Skin of body (tissue), 2 donors: ENCODE measurements around the gene RSAD2. TPM values are rescaled to one million over a fixed set of nuclear protein-coding genes. Genes with fewer than 3 reads are reported as not detected.
"Not testable (repeated sequence)": the region's sequence is repeated elsewhere in the genome, so short reads cannot be mapped to it uniquely, and the experiment has no call there.

Source experiments
- DNase-seq: peaks from one replicate; lab custom pipeline; 2025; lab: John Stamatoyannopoulos, UW
- total RNA-seq: library from RNA; depleted of rRNA; stranded (reverse); fragments of >200 nt; gene quantifications from one replicate; pipeline ENCODE4 v1.2.3, GENCODE V29; 2014

Gene RSAD2
- total RNA-seq, 1 donor from 2014 or later, result 5.1 TPM

GRCh38 chr2:6926071-6926732 is 48.6 kb downstream of the RSAD2 start:
- DNase-seq, result no peak

GRCh38 chr2:6927186-6927585 is 49.6 kb downstream of the RSAD2 start:
- DNase-seq, result no peak

DNA sequence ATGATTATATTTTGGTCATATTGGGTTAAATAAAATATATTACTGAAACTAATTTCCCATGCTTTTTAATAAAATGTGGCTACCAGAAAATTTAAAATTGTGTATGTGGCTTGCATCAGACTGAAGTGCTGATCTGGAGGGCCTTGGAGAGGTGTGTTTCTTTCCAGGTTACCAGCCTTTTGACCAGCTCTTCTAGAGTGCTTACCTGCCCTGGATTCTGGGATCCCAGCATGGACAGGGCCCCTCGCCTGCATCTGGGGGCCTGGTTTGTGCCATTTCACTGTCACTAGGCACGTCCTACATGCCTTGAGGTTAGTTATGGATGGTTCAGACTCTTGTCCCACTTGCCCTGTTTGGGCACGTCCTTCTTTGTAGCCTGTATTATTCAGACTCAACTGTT is 50.2 kb downstream of the RSAD2 start:
- DNase-seq, result no peak

GRCh38 chr2:6928452-6928851 is 50.9 kb downstream of the RSAD2 start:
- DNase-seq, result no peak

DNA sequence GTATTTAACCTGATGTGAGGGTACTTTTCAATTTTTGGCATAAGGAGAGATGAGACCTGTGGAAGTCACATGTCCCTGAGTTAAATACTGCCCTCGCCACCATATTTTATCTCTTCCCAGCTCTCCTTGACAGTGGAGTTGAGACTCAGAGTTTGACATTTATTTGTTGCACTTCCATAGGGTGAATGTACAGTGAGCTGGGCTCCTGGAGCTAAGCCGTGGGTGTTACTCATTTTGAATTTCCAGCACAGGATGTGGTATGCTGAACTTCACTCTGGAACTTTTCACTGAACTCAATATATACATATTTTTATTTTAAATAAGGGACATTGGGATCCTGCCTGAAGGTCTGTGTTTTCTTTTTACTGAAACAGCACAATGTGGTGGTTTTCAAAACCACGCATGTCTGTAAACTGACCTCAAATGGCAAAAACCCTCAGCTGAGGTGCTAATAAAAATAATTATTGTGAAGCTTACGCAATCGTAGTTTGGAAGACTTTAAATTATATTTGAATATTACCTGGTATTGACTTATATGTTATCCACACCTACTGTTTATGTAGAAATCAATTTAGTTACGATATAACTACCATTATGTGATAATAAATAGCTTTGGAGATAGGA is 51.7 kb downstream of the RSAD2 start:
- no peak for DNase-seq

GRCh38 chr2:6930923-6931647 is 53.5 kb downstream of the RSAD2 start:
- no peak for DNase-seq

DNA sequence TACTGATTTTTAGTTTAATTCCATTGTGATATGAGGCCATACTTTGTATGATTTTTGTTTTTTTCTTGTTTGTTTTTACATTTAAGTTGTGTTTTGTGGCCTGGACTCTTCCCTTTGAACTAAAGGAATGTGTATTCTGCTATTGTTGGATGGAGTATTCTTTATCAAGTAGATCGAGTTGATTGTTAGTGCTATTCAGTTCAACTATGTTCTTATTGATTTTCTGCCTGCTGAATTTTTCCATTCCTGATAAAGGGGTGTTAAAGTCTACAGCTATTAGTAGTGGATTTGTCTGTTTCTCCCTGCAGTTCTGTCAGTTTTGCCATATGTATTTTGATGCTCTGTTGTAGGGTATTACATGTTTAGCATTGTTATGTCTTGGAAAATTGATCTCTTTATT is 54.2 kb downstream of the RSAD2 start:
- DNase-seq, result no peak

- no peak for DNase-seq
These were observed 54.6 kb downstream of the RSAD2 start for GRCh38 chr2:6932206-6932605.

DNA sequence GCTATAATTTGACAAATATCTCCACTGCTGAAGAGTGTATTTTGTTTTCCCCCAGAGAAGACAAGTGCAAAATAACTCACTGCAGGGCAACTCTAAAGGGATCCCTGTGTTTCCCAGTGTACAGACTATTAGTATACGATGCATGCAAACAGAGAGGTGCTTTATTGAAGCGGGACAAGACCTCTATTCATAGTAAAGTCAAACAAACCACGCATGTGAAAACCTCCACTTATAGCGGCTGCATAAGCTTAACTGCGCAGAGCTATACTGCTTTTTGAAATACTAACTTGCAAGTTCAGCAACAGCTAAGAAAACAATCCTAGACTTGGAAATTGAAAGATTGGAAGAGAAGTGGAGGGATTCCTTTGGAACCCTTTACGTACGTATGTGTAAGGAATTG is 55.3 kb downstream of the RSAD2 start:
- DNase-seq, result no peak

DNA sequence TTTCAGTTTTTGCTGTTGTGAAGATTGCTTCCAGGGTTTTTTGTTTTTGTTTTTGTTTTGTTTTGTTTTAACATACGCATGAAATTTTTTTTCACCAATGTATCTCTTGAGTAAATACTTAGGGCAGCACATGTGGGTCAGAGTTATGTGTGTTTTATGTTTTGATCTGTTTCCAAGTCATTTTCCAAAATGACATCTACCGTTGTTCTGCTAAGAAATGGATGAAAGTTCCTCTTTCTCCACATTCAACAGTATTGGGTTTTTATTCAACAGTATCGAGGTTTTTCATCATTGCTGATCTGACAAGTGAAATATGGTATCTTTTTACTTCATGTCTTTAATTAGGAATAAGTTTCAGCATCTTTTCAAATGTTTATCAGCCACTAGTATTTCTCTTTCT is 56.3 kb downstream of the RSAD2 start:
- no peak for DNase-seq

GRCh38 chr2:6934345-6934744 is 56.8 kb downstream of the RSAD2 start:
- no peak for DNase-seq

DNA sequence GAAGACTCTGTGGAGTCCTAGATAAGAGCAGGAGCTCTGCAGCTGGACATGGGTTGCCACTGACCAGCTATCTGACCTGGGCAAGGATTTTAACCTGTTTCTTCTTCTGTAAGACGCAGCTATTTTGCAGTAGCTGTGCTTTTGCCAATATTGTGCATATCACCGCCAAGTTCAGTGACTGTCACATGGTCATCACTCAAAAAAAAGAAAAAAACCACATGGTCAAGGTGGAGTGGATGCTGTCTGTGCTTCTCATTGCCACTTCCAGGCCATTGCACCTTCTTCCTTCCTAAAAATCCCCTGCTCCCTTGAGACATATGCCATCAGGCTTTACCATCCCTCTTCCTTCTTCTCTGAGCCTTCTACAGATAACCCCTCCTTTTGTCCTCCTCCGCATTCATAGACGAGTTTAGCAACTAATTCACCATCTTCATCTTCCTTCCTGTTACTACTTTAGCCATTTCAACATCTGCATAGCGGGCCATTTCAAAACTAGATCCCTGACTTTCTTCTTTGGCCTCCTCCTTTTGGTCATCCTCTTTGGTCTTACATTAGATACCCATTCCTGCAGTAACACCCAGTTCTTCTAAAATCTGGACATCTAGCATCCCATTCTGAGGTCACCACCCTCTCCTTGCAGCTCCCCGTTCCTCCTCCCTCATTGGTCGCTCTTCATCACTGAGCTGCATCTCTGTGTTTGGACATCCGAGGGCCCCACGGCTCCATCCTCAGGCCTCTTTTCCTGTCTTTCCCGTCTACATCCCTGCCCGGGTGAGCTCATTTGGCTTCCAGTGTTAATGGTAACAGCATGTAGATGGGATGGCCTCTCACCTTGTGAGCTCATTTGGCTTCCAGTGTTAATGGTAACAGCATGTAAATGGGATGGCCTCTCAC is 57.4 kb downstream of the RSAD2 start:
- no peak for DNase-seq

DNA sequence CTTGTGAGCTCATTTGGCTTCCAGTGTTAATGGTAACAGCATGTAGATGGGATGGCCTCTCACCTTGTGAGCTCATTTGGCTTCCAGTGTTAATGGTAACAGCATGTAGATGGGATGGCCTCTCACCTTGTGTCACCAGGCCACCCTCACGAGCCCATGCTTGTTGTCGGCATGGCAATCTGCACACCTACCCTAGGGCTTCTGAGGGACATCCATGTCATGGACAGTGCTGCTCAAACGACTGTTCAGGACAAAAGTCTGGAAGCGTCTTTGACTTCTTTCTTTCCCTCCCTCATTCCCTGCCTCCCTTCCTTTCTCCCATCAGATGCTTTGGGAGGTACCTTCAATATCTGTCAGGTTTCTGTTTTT is 58.1 kb downstream of the RSAD2 start:
- DNase-seq, result not testable (repeated sequence)

DNA sequence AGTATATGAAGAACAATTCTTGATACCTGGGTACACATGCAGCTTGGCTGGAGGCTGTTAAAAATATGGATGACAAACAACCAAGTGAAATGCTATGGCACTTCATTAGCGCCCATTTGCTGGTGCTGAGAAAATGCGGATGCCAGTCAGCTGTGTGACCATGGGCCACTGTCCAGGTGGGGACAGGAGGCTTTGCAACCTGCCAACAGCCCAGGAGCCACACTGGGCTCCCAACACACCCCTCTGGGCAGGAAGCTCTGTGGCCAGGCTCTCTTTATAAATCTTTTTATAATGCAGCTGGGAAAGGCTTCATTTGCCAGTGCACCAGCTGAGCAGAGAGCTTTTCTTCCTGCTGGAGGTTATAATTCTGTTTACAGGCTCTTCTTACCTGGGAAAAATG is 59.6 kb downstream of the RSAD2 start:
- no peak for DNase-seq

- no peak for DNase-seq
These were observed 60.0 kb downstream of the RSAD2 start for GRCh38 chr2:6937582-6937981.

- no peak for DNase-seq
These were observed 61.5 kb downstream of the RSAD2 start for GRCh38 chr2:6939071-6939470.

DNA sequence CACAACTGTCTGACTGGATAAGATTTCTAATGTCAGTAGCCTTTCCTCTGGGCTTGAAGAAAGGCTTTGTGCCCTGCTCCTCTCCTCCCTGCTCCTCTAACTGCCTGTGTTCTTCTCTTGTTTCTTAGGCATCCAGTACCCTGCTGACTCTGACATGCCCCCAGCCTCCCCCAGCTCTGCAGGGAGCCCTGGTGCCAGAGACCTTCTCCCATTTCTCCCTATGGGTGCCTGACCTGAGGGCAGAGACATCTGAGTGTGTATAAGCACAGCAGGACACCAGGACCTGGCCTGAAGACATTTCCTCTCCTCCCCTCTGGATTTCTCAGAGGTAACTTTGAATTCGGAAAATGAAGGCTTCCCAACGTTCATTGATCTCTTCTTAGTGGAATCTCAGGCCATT is 63.2 kb downstream of the RSAD2 start:
- DNase-seq, result no peak

DNA sequence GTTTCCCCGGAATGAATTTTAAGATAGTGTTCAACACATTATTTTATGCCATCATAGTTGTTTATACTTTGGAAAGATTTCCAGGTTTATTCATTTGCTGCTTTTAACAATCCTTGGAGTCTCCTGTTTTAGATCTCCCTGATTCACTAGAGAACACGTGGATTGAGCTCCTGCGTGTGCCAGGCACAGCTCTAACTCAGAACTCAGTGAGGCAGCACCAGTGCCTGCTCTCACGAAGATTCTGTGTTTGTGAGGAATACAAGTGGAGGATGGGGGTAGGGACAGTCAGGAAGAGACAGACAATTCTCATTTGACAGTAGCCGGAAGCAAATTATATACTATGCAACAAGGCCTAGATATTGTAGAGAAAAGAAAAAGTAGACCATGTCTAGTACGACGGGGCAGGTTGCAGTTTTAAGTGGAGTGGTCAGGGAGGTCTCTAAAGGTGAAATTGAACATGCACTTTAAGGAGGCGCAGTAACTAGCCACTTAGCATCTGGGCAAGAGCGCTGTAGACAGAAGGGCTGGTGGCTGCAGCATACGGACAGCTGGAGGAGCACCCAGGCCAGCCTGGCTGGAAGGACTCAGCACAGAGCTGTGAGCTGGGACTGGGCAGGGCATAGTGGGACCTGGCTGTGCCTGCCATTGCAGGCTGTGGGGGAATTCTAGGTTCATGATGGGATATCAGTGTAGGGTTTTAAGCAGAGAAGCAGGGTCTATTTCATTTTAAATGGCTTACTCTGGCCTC is 63.9 kb downstream of the RSAD2 start:
- DNase-seq, result no peak

GRCh38 chr2:6942848-6943247 is 65.3 kb downstream of the RSAD2 start:
- DNase-seq, result no peak

- DNase-seq, result no peak
These were observed 65.9 kb downstream of the RSAD2 start for GRCh38 chr2:6943523-6943922.

DNA sequence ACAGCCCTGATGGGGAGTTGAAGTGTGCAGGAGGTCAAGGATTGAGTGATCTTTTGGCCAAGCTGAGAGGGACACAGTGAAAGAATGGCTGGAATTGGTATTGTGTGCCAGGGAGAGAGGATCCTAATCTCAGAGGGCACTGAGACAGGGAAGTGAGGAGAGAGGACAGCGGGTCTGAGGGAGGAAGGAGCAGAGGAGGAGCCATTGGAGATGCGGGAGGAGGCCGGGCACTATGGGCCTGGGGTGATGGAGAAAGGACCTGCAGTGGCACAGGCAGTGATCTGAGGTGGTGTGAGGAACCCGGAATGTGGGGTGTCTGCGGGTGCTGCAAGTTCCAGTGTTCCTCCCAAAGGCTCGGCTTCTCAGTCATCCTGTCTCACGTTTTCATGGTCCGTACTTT is 66.4 kb downstream of the RSAD2 start:
- DNase-seq, result no peak
